Omental fat pad (tissue), 4 donors: Measurements from ENCODE around the gene PIK3R1. TPM values are rescaled to one million over a fixed set of nuclear protein-coding genes. Genes with fewer than 3 reads are reported as not detected.

Experiments used
- ATAC-seq: fragments of 150-250 bp; one replicate; pipeline ENCODE4 v1.9.1; 2016; ENCODE audit warnings: mild to moderate bottlenecking, moderate library complexity; ENCODE audit not compliant: low FRiP score
- DNase-seq: peaks from one replicate; pipeline ENCODE4 v3.0.0-alpha.2; 2019; ENCODE audit warnings: low spot score
- CTCF ChIP-seq, 3 donors: fragments of 450-650 bp; IDR thresholded peaks; one replicate each; pipeline ENCODE4 v1.5.1; 2016 to 2017; ENCODE audit warnings: antibody characterized with exemption in 3 of 3, mild to moderate bottlenecking in 3 of 3, moderate library complexity in 2 of 3
- total RNA-seq, 4 donors: library from RNA; depleted of rRNA; stranded (reverse); fragments of >200 nt; gene quantifications; one replicate each; pipeline ENCODE4 v1.1.0, GENCODE V29; 2016

PIK3R1 gene
- total RNA-seq, 4 donors from 2014 or later = 90.5 to 188 (median 148) TPM

GRCh38 chr5:68316469-68316868 is 100.9 kb downstream of the PIK3R1 start:
- ATAC-seq (no peak), DNase-seq (no peak)
- TF ChIP-seq CTCF (IDR thresholded peaks at IDR 0.05) = no peak

- ATAC-seq = no peak
- DNase-seq = no peak
- no peak for TF ChIP-seq CTCF (IDR thresholded peaks at IDR 0.05)
Observed at GRCh38 chr5:68317646-68318045, 102.1 kb downstream of the PIK3R1 start.

- DNase-seq = no peak
- peak; percentile 67 for ATAC-seq
- TF ChIP-seq CTCF (IDR thresholded peaks at IDR 0.05) = no peak
Observed at GRCh38 chr5:68318955-68319705, 103.6 kb downstream of the PIK3R1 start.

GRCh38 chr5:68319706-68320412 is 104.3 kb downstream of the PIK3R1 start:
- TF ChIP-seq CTCF (IDR thresholded peaks at IDR 0.05) = no peak
- ATAC-seq (peak; percentile 30), DNase-seq (no peak)

GRCh38 chr5:68320413-68320986 is 104.9 kb downstream of the PIK3R1 start:
- ATAC-seq (no peak), DNase-seq (no peak)
- TF ChIP-seq CTCF (IDR thresholded peaks at IDR 0.05) = no peak

- no peak for ATAC-seq
- TF ChIP-seq CTCF (IDR thresholded peaks at IDR 0.05) = no peak
- DNase-seq = no peak
Observed at GRCh38 chr5:68325065-68325580, 109.6 kb downstream of the PIK3R1 start.
